ENCODE measurements around the gene TBC1D7. TPM values are rescaled to one million over a fixed set of nuclear protein-coding genes. Genes with fewer than 3 reads are reported as not detected.

The TBC1D7 gene
- total and polyA plus RNA-seq, 2 of the 4 experiments (the other 2 are of a cell fraction) = 14.3 to 22.6 TPM

DNA sequence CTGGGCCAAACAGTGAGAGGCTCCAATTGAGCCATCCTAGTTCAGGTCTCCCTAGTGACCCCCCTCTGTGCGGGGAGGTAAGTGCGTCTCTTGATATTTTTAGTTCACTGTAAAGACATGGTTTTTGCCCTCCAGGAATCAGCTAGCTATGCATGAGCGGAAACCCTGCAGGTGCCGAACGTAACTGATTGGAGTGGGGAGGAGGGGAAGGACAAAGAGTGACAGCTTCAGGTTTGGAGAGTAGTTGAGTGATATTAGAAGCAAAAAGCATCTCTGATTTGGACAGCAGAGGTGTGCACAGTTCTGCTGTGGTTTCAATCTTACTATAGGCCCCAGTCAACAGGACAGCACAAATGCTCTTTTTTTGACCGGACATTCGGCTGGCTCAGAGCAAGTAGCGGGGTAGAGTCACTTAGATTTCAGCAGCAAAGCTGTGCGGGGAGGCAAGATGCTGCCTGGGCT lies 31.8 kb downstream of the TBC1D7 start:
- no peak overlapping the region for H2AK9ac ChIP-seq (replicated peaks; ENCODE audit: low read depth, low read length, poor library complexity)
- no peak overlapping the region for H4K8ac ChIP-seq (ENCODE audit: low read depth in 2 of 2, low read length in 2 of 2)
- no peak overlapping the region for H3K9ac ChIP-seq (ENCODE audit: low read depth, low read length)
- H2BK120ac ChIP-seq (ENCODE audit: low read depth, low read length) = no peak overlapping the region
- peaks cover 28% of the 10 kb centered on the region for H3K36me3 ChIP-seq (ENCODE audit: control insufficient read depth, insufficient read depth, low read length)
- no peak overlapping the region for H3K4me3 ChIP-seq (ENCODE audit: insufficient read depth, low read depth, low read length)
- H4K91ac ChIP-seq (ENCODE audit: insufficient read depth, low read depth, low read length) = no peak overlapping the region
- DNase-seq (no peak), ATAC-seq (ENCODE audit: low read depth) (no peak)
- H2AK5ac ChIP-seq (ENCODE audit: low read depth, low read length) = no peak overlapping the region
- no peak overlapping the region for H4K5ac ChIP-seq (ENCODE audit: low read depth, low read length)
- no TSS peak for BruUV-seq (replicated peaks)
- H2AFZ ChIP-seq (replicated peaks; ENCODE audit: low read length, poor library complexity) = no peak overlapping the region
- H3K27ac ChIP-seq (ENCODE audit: insufficient read depth, low read length) = no peak overlapping the region
- CTCF ChIA-PET = no interaction called here
- POLR2A ChIA-PET (ENCODE audit: unreplicated experiment) = no interaction called here
- in situ Hi-C loops (cut with MboI; ENCODE audit: low sequenced_read_pairs) = no loop called here
- no peak overlapping the region for H3K56ac ChIP-seq (ENCODE audit: extremely low read depth, insufficient read depth, low read length)
- H3K23ac ChIP-seq (ENCODE audit: low read depth, low read length) = no peak overlapping the region
- TF ChIP-seq SMC3 (IDR thresholded peaks at IDR 0.05; ENCODE audit: low read depth, low read length) (no peak), NFE2L2 (IDR thresholded peaks at IDR 0.05; ENCODE audit: low read depth, low read length) (no peak), MAZ (IDR thresholded peaks at IDR 0.05; ENCODE audit: borderline replicate concordance, low read depth, low read length) (no peak), BHLHE40 (IDR thresholded peaks at IDR 0.05; ENCODE audit: low read depth, low read length) (no peak), FOS (IDR thresholded peaks at IDR 0.05; ENCODE audit: low read depth, low read length) (no peak), CEBPB (IDR thresholded peaks at IDR 0.05; ENCODE audit: low read depth, low read length) (no peak), MXI1 (IDR thresholded peaks at IDR 0.05; ENCODE audit: borderline replicate concordance, low read depth, low read length) (no peak), ELK1 (IDR thresholded peaks at IDR 0.05; ENCODE audit: borderline replicate concordance, low read depth, low read length) (no peak), RCOR1 (IDR thresholded peaks at IDR 0.05; ENCODE audit: insufficient replicate concordance, low read length) (no peak), CHD1 (IDR thresholded peaks at IDR 0.05; ENCODE audit: low read depth, low read length) (no peak), RFX5 (IDR thresholded peaks at IDR 0.05; ENCODE audit: low read depth, low read length) (no peak), POLR2A (IDR thresholded peaks at IDR 0.05; ENCODE audit: low read depth, low read length) (no peak), MAFK (IDR thresholded peaks at IDR 0.05; ENCODE audit: low read depth, low read length) (no peak), RAD21 (IDR thresholded peaks at IDR 0.05; ENCODE audit: low read length) (no peak)
- TF ChIP-seq, protein P1, sequence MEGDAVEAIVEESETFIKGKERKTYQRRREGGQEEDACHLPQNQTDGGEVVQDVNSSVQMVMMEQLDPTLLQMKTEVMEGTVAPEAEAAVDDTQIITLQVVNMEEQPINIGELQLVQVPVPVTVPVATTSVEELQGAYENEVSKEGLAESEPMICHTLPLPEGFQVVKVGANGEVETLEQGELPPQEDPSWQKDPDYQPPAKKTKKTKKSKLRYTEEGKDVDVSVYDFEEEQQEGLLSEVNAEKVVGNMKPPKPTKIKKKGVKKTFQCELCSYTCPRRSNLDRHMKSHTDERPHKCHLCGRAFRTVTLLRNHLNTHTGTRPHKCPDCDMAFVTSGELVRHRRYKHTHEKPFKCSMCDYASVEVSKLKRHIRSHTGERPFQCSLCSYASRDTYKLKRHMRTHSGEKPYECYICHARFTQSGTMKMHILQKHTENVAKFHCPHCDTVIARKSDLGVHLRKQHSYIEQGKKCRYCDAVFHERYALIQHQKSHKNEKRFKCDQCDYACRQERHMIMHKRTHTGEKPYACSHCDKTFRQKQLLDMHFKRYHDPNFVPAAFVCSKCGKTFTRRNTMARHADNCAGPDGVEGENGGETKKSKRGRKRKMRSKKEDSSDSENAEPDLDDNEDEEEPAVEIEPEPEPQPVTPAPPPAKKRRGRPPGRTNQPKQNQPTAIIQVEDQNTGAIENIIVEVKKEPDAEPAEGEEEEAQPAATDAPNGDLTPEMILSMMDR (conservative IDR thresholded peaks at IDR 0.05; ENCODE audit: low read depth, low read length) = no peak
- TF ChIP-seq, protein P2, sequence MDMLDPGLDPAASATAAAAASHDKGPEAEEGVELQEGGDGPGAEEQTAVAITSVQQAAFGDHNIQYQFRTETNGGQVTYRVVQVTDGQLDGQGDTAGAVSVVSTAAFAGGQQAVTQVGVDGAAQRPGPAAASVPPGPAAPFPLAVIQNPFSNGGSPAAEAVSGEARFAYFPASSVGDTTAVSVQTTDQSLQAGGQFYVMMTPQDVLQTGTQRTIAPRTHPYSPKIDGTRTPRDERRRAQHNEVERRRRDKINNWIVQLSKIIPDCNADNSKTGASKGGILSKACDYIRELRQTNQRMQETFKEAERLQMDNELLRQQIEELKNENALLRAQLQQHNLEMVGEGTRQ (IDR thresholded peaks at IDR 0.05; ENCODE audit: low read depth, low read length) = no peak
- intact Hi-C loops (cut with micrococcal nuclease) = no loop called here
- H4K20me1 ChIP-seq (ENCODE audit: insufficient read depth, low read length) = no peaks in the 10 kb centered on the region
- no peak overlapping the region for H3K18ac ChIP-seq (ENCODE audit: low read depth, low read length)
- H3K27me3 ChIP-seq (ENCODE audit: control insufficient read depth, insufficient read depth, low read length) = no peaks in the 10 kb centered on the region
- H3K4me2 ChIP-seq (ENCODE audit: low read depth, low read length) = no peak overlapping the region
- no peaks in the 10 kb centered on the region for H3K9me3 ChIP-seq (ENCODE audit: control insufficient read depth, insufficient read depth, low read length)
- no peak overlapping the region for H2BK20ac ChIP-seq (ENCODE audit: low read depth, low read length)
- H3K4me1 ChIP-seq (ENCODE audit: control insufficient read depth, insufficient read depth, low read length) = no peaks in the 10 kb centered on the region
- 94% methylated on average over 9 of the region's 9 CpGs; no CpG with 5 or more reads in 1 of the 2 experiments for WGBS, 2 experiments (ENCODE audit: extremely low coverage in 2 of 2, insufficient read length in 1 of 2)
- peaks cover 0 to 7% of the 10 kb centered on the region in 2 experiments; a peak in 1 of 4 replicates for H3K79me1 ChIP-seq (ENCODE audit: low read depth in 1 of 2, low read length in 2 of 2)
- no peak overlapping the region for H3K4ac ChIP-seq (ENCODE audit: low read depth, low read length)
- dilution Hi-C loops (cut with HindIII; ENCODE audit: low sequenced_read_pairs, unreplicated experiment) = no loop called here
- no peak overlapping the region for H3K14ac ChIP-seq (replicated peaks; ENCODE audit: low read depth, low read length)
- H3K9me1 ChIP-seq (ENCODE audit: insufficient read depth, low read length) = peaks cover 6% of the 10 kb centered on the region
- no peak overlapping the region for H2BK15ac ChIP-seq (ENCODE audit: low read depth, low read length)
- no peak overlapping the region for H2BK5ac ChIP-seq (ENCODE audit: low read depth, low read length, poor library complexity, severe bottlenecking)
